Measurements from ENCODE around the gene SLC25A10.
A peak's percentile ranks its signal among the peaks of the same experiment; 100 is the strongest.

Gene SLC25A10

DNA sequence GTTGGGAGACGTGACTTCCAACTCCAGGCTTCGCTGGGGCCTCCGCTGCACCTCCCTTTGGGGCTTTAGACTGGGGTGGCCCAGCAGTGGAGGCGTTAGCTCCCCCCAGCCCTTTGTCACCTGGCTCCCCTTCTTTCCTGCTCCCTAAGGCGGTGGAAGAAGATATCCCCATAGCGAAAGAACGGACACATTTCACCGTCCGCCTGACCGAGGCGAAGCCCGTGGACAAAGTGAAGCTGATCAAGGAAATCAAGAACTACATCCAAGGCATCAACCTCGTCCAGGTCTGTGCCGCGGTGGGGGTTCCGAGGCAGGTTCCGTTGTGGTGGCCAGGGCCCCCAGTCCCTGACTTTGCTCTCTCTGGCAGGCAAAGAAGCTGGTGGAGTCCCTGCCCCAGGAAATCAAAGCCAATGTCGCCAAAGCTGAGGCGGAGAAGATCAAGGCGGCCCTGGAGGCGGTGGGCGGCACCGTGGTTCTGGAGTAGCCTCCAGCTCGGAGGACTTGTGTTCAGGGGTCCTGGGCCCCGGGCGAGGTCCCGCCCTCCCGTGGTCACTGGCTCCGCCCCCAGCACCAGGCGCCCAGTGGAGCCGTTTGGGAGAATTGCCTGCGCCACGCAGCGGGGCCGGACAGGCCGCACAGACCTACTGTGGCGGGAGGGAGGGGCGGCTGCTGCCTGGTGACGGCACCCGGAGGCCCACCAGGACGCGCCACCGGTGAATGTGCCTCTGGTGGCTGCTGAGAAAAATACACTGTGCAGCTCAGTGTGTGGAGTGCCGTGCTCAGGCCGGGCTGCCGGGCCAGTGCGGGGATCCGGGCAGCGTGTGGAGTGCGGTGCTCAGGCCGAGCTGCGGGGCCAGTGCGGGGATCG lies 5.1 kb upstream of the SLC25A10 start:
- no peak for DNase-seq

DNA sequence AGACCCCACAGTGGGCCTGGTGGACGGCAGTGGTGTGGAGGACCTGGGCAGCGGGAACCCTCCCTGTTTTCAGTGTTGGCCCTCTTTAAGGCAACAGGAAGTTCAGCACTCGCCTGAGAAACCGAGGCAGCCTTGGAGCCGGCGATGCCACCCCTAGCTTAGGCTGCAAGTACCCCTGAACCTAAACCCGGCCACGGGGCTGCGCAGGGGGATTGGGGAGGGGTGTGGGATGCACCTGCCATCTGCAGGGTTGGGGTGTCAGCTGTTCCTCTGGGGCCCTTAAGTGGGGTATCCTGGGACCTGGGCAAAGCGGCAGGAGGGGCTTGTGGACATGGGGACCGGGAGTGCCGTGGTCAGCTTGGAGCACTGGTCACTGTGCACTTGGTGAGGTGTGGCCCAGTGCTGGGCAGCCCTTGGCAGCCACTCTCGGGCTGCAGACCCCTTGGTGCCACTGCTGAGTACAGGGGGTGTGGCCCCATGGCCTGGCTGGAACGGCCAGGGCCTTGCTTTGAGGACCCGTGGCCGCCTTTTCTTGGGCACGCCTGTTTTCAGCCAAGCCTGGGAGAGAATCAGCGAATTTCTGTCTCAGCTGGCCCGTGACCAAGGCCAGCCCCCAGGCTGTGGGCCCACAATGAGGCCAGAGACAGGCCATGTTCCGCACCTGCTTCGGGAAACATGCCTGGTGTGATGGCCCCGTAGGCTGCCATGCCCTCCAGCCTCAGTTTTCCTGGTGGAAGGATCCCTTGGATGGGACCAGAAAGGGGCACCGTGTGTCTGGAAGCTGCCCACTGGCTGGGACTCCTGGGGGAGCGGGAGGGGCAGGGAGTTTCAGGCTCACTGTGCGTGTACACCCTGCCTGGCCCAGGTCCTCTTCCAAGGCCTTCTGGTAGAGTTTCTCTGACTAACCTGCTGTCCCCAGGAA lies 4.1 kb upstream of the SLC25A10 start:
- DNase-seq: no peak

- DNase-seq: no peak
These were observed 3.3 kb upstream of the SLC25A10 start for GRCh38 chr17:81708739-81709185.

DNA sequence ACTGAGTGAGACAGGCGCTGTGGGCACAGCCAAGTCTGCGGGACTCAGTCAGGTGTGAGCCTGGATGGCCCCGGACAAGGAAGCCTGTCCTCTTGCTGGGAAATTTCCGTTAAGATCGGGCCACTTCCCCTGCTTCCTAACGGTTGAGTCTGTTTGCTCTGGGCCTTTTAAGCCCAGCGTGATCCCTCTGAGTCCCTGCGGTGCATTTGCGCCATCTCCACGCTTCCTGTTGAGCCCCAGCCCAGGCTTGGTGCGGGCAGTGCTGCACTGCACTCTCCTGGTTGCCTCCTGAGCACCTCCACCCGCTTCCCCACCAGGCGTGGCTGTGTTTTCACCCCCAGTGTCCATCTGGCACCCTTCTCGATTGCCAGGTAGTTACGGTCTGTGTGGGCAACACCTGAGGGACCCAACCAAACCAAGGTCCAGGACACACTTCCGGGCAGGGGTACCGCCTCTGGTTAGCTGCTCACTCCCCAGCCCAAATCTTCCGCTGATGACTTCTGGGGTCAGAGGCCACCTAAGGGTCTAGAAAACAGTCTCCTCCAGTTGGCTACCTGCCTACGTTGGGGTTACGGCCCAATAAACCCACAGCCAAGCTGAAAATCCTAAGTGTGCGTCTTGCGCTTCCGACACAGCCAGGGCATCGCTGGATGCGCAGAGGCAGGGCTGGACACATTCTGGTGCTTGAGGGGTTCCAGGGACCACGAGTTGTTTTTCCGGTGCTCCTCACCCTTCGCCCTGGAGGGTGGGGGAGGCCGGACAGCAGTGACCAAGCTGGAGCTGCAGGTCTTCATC lies 1.4 kb upstream of the SLC25A10 start:
- peak; percentile 18 for DNase-seq

GRCh38 chr17:81712468-81713003 lies 452 bp downstream of the SLC25A10 start:
- no peak for DNase-seq

DNA sequence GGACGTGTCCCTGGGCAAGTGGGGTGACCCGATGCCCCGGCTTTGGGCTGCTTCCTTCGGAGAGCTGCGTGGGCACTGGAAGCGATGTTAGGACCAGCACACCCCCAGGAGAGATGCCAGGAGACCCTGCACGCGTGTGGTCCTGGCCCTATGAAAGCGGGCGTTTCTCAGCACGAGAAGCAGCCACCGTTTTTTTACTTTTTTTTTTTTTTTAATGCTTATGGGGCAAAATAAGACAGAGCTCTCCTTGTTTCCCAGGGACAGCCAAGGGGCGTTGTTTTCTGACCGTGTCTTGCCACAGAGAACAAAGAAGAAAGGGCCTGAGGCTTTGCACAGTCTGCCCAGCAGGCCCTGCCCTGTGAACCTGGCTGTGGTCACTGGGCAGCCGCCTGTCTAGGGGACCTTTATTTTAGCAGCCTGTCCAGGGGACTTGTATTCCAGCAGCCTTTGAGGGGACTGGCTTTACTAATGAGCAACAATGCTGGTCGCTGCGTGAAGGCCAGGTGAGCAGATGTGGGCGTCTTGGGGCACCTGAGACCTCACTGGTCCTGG lies 996 bp downstream of the SLC25A10 start:
- DNase-seq: no peak

- no peak for DNase-seq
These were observed 1.7 kb downstream of the SLC25A10 start for GRCh38 chr17:81713556-81714411.

GRCh38 chr17:81714412-81715106 lies 2.5 kb downstream of the SLC25A10 start:
- no peak for DNase-seq

GRCh38 chr17:81715107-81715871 lies 3.2 kb downstream of the SLC25A10 start:
- no peak for DNase-seq

GRCh38 chr17:81715872-81716673 lies 4.0 kb downstream of the SLC25A10 start:
- DNase-seq: no peak

DNA sequence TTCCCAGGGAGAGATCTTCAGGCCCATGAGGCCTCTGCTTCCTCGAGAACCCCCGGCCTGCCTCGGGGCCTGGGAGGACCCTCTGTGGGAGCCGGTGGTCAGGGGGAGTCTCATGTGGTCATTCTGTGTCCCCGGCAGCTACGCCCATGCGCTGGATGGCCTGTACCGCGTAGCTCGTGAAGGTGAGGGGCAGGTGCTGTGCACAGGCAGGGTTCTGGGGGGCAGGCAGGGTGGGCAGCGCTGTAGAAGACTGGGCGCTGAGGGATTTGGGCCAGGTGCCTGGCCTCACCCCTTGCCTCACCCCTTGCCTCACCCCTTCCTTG lies 4.6 kb downstream of the SLC25A10 start:
- no peak for DNase-seq

GRCh38 chr17:81717049-81717765 lies 5.1 kb downstream of the SLC25A10 start:
- no peak for DNase-seq

DNA sequence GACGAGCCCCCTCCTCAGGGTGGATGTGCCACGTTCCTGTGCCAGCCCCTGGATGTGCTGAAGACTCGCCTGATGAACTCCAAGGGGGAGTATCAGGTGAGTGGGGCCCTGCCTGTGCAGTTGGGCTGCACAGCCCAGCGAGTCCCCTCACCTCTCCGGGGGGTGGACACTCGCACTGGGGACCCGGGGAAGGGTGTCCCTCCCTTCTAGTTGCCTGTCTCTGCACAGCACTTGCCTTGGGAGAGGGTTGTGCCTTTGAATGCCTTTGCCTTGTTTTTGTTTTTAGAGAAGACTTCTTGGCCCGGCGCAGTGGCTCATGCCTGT lies 5.6 kb downstream of the SLC25A10 start:
- no peak for DNase-seq

GRCh38 chr17:81719410-81720266 lies 7.6 kb downstream of the SLC25A10 start:
- no peak for DNase-seq

GRCh38 chr17:81720267-81721071 lies 8.4 kb downstream of the SLC25A10 start:
- no peak for DNase-seq
